Ramos (cell line): ENCODE measurements around the gene OOSP4A.
"Not testable (repeated sequence)": the region's sequence is repeated elsewhere in the genome, so short reads cannot be mapped to it uniquely, and the experiment has no call there.

Experiments used
- in situ Hi-C: fragments of 300-500 bp; cut with MboI; formaldehyde crosslinking; loops from one replicate; pipeline ENCODE4 v1.14.3; 2022; ENCODE audit warnings: low sequenced_read_pairs; ENCODE audit not compliant: unreplicated experiment

Gene OOSP4A

DNA sequence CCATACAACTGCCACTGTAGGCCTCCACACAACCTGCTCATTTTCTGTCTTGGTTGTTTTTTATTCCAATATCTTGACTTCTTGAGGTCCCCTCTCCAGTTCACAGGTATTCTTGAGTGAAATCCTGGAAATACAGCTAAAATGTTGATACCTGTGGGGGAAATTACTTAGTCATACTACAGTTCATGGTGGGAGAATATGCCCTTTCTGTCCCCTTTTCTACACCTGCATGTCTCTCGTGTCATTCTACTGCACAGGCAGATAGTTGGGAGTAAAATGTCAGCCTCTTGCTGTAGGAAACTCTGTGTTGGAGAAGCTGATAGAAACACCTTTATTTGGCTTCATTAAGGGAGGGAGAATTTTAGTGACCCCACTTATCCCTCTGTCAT is 4.6 kb downstream of the OOSP4A start:
- in situ Hi-C loops, result no loop called here

DNA sequence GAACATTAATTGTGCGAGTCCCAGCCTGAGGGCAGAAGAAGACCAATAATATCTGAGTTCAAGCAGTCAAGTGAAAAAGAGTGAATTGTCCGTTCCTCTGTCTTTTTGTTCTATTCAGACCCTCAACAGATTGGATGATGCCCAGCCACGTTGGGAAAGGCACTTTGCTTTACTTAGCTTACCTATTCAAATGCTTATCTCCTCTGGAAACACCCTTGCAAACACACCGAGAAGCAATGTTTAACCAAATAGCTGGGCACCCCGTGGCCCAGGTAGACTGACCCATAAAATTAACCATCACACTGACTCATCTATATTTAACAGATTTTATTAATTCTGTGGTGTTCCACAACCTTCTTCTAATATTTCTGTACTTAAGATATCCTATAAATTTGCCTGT is 9.3 kb downstream of the OOSP4A start:
- in situ Hi-C loops, result no loop called here

DNA sequence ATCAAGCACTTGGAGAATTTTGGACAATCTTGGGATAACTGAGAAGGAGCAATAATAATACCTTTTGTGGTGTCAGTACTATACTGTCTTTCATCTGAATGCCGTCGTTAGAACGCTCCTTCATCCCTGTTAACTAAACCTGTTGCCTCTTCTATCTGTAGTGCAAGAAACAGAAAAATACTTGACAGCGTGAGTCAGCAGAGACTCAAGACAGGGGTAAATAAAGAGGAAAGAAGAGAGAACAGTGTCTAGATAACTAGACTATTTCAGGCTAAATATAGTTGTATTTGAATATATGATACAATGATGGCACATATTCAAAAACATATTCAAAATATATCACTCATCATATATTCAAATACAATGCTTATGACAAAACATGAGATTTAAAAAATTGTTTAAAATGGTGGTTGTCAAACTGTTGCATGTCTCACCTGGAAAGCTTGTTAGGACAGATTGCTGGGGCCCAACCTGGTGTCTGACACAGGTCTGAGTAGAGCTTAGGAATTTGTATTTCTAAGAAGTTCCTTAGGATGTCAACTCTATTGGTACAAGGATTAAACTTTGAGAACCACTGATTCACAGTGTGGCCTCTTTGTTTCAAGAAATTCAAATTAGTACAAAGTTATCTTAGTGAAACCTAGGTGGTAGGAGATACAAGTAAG is 17.4 kb downstream of the OOSP4A start:
- in situ Hi-C loops, result no loop called here

DNA sequence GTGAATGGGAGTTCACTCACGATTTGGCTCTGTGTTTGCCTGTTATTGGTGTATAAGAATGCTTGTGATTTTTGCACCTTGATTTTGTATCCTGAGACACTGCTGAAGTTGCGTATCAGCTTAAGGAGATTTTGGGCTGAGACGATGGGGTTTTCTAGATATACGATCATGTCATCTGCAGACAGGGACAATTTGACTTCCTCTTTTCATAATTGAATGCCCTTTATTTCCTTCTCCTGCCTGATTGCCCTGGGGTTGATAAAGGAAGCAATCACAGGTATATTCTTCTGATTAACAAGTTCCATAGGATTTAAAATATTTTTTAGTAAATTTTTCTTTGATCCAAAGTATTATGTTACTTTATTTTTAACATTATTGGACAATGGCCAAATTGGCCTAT is 18.2 kb downstream of the OOSP4A start:
- in situ Hi-C loops, result not testable (repeated sequence)

DNA sequence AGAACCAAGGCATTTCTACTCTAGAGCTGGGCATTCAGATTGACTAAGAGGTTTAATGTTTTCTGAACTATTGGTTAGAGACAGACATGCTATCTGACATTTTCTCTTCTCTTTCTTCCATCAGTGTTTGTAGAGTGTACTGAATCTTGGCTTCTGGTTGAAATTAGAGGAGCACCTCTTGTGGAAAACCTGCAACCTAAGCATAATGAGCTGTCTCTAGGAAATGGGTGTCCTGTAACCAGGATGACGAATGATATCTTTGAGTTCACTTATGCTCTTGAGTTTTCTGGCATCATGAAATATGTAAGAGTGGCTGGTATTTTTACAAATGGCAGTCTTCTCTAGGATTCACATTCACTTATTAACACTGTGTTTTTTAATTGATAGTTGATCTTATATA is 19.4 kb downstream of the OOSP4A start:
- in situ Hi-C loops, result no loop called here

DNA sequence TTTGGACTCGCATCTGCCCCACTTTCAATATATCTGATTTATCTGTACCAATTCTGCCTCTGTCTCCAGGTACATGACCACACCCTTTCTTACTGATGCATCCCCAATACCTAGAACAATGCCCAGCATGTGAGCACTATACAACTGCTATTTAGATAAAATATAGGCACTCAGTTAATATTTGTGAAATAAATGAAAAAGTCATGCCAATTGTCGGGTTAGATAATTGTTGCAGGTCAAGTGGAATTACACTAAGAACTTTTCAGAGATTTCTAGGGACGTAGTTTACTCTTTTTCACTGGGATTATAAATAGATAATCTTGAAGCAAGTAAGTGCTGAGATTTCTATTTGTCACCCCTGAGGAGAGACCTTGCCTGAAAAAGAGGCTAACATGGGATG is 20.5 kb downstream of the OOSP4A start:
- in situ Hi-C loops, result no loop called here

DNA sequence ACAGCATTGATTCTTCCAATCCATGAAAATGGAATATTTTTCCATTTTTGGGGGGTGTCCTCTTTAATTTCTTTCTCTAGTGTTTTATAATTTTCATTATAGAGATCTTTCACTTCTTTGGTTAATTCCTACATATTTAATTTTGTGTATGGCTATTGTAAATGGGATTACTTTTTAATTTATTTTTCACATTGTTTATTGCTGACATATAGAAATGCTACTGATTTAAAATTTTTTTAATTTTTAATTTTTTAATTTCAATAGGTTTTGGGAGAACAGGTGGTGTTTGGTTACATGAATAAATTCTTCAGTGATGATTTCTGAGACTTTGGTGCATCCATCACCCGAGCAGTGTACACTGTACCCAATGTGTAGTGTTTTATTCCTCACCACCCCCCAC is 26.6 kb downstream of the OOSP4A start:
- in situ Hi-C loops, result no loop called here

DNA sequence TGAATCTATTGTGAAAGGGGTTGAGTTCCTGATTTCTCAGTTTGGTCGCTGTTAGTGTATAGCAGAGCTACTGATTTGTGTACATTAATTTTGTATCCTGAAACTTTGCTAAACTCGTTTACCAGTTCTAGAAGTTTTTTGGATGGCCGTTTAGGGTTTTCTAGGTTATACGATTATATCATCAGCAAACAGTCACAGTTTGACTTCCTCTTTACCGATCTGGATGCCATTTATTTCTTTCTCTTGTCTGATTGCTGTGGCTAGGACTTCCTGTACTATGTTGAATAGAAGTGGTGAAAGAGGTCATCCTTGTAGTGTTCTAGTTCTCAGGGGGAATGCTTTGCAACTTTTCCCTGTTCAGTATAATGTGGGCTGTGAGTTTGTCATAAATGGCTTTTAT is 28.6 kb downstream of the OOSP4A start:
- in situ Hi-C loops, result no loop called here

DNA sequence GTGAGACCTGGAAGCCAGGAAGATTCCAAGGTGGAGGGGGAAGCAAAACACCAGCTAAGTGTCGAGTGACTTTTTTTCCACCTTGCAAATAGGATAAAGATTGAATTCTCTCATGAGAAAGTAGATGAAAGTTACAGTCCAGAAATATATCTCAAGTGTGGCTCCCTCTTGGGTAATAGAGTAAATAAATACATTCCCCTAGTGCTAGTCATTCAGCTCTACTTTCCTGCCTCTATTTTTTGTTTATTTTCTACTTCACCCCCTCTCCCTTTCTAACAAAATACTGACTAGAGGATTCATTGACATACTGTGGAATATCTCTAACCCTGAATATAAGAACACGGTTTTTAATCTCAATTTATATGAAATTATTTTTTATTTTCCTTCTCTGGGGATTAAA is 34.0 kb downstream of the OOSP4A start:
- in situ Hi-C loops, result no loop called here

DNA sequence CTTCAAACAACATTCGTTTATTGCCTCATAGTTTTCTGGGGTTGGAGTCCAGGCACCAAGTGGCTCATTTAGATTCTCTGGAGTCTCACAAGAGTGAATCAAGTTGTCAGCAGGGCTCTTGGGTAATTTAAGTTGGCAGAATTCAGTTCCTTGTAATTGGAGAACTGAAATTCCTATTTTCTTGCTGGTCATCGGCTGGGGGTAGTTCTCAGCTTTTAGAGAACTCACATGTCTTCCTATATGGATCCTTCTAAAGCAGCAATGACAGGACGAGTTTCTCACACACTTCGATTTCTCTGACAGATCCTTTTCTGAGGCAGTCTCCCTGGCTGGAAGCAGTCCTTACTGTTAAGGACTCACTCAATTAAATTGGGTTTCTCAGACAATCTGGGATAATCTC is 35.9 kb downstream of the OOSP4A start:
- in situ Hi-C loops, result no loop called here

DNA sequence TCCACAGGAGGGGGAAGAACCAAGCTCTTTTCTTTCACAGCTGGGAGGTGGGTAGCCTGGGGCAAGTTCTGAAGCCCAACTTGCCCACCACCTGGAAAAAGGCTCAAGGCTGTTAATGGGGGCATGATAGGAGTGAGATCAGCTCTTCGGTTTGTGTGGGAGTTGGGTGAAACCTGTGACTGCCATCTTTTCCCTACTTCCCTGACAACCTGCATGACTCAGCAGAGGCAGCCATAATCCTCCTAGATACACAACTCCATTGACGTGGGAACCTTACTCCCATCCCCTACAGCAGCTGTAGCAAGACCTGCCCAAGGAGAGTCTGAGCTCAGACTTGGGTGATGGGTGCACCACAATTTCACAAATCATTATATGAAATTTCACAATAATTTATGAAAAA is 39.9 kb downstream of the OOSP4A start:
- in situ Hi-C loops, result no loop called here

DNA sequence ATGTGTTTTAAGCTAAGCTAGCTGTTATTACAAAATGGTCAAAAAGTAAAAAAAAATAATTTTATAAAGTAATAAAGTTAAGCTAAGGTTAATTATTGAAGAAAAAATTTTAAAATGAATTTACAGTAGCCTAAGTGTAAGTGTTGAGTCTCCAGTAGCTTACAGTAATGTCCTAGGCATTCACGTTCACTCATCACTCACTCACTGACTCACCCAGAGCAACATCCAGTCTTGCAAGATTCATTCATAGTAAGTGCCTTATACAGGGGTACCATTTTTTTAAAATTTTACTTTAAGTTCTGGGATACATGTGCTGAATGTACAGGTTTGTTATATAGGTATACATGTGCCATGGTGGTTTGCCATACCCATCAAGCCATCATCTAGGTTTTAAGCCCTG is 41.5 kb downstream of the OOSP4A start:
- in situ Hi-C loops, result no loop called here

DNA sequence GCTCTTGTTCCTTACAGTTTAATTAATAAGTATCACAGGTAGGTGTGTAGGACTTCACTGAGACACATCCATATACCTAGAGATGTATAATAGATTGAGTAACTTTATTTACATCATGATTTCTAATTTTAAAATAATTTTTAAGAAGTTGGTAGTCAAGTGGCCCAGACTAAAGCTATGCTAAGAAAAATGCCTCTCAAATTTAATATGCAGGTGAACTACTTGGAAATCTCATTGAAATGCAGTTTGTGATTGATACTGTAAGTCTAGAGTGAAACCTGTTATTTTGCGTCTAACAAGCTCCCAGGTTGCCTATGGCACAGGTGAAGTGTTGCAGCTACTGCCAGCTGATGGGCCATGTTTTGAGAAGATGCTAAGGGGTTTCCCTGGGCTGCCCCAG is 53.0 kb downstream of the OOSP4A start, which contains the start of gene OOSP4B:
Gene OOSP4B (plus strand): TSS at position 301 of the 400 bp plus-strand sequence.
- in situ Hi-C loops, result no loop called here

DNA sequence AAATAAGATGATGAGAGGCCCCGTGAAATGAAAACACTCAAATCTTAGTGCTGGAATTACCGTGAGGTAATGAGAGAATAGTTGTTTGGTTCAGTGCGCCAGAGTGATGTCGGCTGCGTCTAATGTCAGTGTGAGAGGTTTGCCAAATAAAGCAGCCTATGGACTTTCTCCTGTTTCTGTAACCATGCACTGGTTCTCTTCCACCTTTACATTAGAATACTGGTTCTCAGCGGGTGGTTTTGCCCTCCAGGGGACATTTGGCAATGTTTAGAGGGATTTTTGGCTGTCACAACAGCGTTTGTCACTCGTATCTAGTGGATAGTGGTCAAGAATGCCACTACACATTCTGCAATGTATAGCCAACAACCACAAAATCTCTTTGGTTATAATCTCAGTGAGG is 54.2 kb downstream of the OOSP4A start:
- in situ Hi-C loops, result no loop called here
